Psoas muscle (tissue), 8 donors: ENCODE measurements around the gene NOX5. TPM values are rescaled to one million over a fixed set of nuclear protein-coding genes. Genes with fewer than 3 reads are reported as not detected.

Experiments used
- ATAC-seq, 4 donors: fragments of 200-7000 bp; cut with Tn5 transposase; one replicate each; pipeline ENCODE4 v1.9.1; 2020; ENCODE audit warnings: moderate library complexity in 3 of 4, mild to moderate bottlenecking in 2 of 4
- DNase-seq, 2 donors: peaks; one replicate each; pipeline ENCODE4 v3.0.0-alpha.2; 2020
- H3K27ac ChIP-seq: fragments of 200-600 bp; one replicate; pipeline ENCODE4 v1.8.0; 2022
- H3K27me3 ChIP-seq, 3 donors: fragments of 200-600 bp in 1 of 3; one replicate each; pipeline versions ENCODE4 v1.6.1 to v1.8.0; 2013 to 2022; ENCODE audit warnings: low read length in 2 of 3, mild to moderate bottlenecking in 2 of 3, moderate library complexity in 1 of 3; ENCODE audit not compliant: insufficient read depth in 3 of 3
- H3K36me3 ChIP-seq, 2 donors: fragments of 200-600 bp in 1 of 2; one replicate each; pipeline versions ENCODE4 v1.6.1 to v1.8.0; 2013 to 2022; ENCODE audit warnings: low read depth in 1 of 2, mild to moderate bottlenecking in 1 of 2, moderate library complexity in 1 of 2; ENCODE audit not compliant: insufficient read depth in 1 of 2
- H3K4me1 ChIP-seq: fragments of 200-600 bp; one replicate; pipeline ENCODE4 v1.8.0; 2022
- H3K4me3 ChIP-seq: fragments of 200-600 bp; one replicate; pipeline ENCODE4 v1.8.0; 2022; ENCODE audit warnings: mild to moderate bottlenecking
- H3K9me3 ChIP-seq: fragments of 200-600 bp; one replicate; pipeline ENCODE4 v1.8.0; 2022
- CTCF ChIP-seq: fragments of 200-600 bp; IDR thresholded peaks from one replicate; pipeline ENCODE4 v1.8.0; 2022; ENCODE audit warnings: antibody characterized with exemption
- WGBS, 3 donors: extraction: QIAGEN DNeasy Blood & Tissue Kit; methylation state at CpG; one replicate each; pipeline versions ENCODE4 v1.1.6 to v1.1.7; 2013; 5-methylcytosine and 5-hydroxymethylcytosine counted together
- intact Hi-C, 2 donors: fragments of 100-400 bp; cut with DNase I; formaldehyde crosslinking; loops; one replicate each; pipeline versions ENCODE4 v1.11.0 to v1.14.2; 2022
- polyA plus RNA-seq, 3 donors: library from polyadenylated mRNA; stranded (reverse); fragments of 200-250 nt; gene quantifications; one replicate each; pipeline ENCODE4 v1.2.3, GENCODE V29; 2013
- total RNA-seq, 4 donors: library from RNA; stranded (reverse); fragmentation: NEBNext Ultra II Directional in 2 of 4; extraction: Animal tissue kit (Norgen Biotek cat#: 25700) in 2 of 4; gene quantifications; one replicate each; pipeline versions ENCODE4 v1.2.1 to v1.2.4, GENCODE V29; 2021 to 2023
- donor health status: healthy with polysubstance abuse.
- donor health status: DM: no; HTN: no; CAD: no; lungs with moderate emphysema.
- donor health status: Bipolar disorder and iron deficiency.
- donor health status: healthy.
- donor health status: DM: yes; HTN: yes; CAD: no.
- donor health status: DM: no; HTN: no; CAD: no.
- donor health status: DM: no; HTN: no; CAD: no.
- donor health status: DM: yes; HTN: yes; CAD: no.

Gene NOX5
- total and polyA plus RNA-seq, 7 donors: 0.03 to 0.13 (median 0.04) TPM; not detected in 3

DNA sequence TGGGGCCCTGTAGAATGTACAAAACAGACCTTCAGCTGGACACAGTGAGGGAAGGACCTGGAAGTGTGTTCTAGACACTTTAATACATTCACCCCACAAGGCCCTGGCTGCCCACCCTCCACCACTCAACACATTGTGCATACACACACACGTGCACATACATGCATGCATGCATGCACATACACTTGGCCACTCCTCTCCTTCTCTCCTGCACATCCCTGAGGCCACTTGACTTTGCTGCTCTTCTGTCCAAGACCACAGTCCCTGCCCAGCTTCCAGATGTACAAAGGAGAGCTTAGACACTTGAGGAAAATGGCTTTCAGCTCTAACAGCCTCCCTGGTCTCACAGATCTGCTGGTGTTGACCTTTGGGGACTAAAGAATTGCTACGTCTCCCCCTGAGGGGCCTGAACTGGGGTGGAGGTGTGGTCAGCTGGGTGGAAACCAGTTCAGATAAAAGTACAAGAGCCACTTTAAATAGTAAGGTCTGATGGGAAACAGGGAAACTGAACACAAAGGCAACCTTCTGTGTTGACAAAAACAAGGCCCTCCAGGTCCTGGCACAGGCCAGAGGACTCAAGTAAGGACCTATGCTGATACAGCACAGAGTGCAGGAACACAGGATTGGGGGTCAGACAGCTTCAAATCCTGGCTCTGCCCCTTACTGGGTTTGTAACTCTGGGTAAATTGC lies 24.8 kb upstream of the NOX5 start:
- Histone ChIP-seq H3K4me3 (no peak overlapping the region), H3K27me3 (no peaks in the 10 kb centered on the region), H3K27ac (no peak overlapping the region), H3K36me3 (no peaks in the 10 kb centered on the region), H3K9me3 (no peaks in the 10 kb centered on the region), H3K4me1 (no peaks in the 10 kb centered on the region)
- no peak for ATAC-seq
- no peak for DNase-seq
- no peak for TF ChIP-seq CTCF
- intact Hi-C loops: no loop called here
- 86 to 92% (median 88%) methylated on average over 2 of the region's 2 CpGs for WGBS, 3 donors

GRCh38 chr15:68990231-68990991 lies 24.1 kb upstream of the NOX5 start:
- no peak for ATAC-seq
- Histone ChIP-seq H3K4me1 (no peaks in the 10 kb centered on the region), H3K27me3 (no peaks in the 10 kb centered on the region), H3K9me3 (no peaks in the 10 kb centered on the region), H3K36me3 (no peaks in the 10 kb centered on the region), H3K27ac (no peak overlapping the region), H3K4me3 (no peak overlapping the region)
- TF ChIP-seq CTCF: no peak
- intact Hi-C loops: no loop called here
- WGBS, 3 donors: 79 to 85% (median 80%) methylated on average over 7 of the region's 7 CpGs
- no peak for DNase-seq

DNA sequence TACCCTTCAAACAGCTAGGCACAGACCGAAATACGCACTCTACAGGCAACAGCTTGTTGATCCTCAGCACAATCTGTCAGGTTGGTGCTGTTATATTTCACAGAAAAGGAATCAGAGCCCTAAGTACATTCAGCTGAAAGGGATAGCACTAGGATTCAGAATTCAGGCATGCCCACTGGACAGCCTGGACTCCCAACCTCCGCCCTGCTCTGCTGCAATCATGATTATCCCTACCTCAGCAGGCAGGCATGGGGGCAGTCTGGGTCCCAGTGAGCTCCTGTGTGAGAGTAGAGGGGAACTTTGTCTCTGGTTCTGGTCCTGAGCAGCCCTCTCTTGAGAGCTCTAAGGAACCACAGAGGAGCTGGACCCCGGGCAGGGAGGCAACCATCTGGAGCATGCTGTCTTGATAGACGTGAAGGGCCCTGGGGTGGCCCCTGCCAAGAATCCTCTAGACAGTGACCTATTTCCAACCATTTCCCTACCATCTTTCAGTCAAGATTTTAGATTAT lies 23.4 kb upstream of the NOX5 start:
- Histone ChIP-seq H3K27ac (no peak overlapping the region), H3K36me3 (no peaks in the 10 kb centered on the region), H3K4me3 (no peak overlapping the region), H3K9me3 (no peaks in the 10 kb centered on the region), H3K4me1 (no peaks in the 10 kb centered on the region), H3K27me3 (no peaks in the 10 kb centered on the region)
- 80 to 86% (median 86%) methylated on average over 5 of the region's 5 CpGs for WGBS, 3 donors
- DNase-seq (no peak), ATAC-seq (no peak)
- intact Hi-C loops: no loop called here
- TF ChIP-seq CTCF: no peak

DNA sequence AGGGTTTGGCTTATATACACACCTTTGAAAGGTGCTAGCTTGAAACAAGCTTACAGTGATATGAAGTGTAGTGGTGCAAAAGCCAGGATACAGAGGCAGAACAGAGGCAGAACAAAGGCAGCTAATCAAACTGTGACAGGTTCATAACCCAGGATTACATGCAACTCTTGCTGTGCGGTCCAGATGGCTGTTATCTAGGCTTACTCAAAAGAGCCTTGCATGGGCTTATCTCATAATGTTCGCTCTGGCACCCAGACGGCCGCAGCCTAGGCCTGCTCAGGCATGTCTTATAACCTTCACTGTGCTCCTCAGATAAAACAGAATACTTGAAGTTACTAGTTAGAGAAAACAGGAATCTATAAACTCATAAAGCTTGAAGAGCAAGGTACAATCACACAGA lies 22.8 kb upstream of the NOX5 start:
- Histone ChIP-seq H3K4me1 (no peaks in the 10 kb centered on the region), H3K27me3 (no peaks in the 10 kb centered on the region), H3K9me3 (no peaks in the 10 kb centered on the region), H3K36me3 (no peaks in the 10 kb centered on the region), H3K4me3 (no peak overlapping the region), H3K27ac (no peak overlapping the region)
- no peak for DNase-seq
- no peak for TF ChIP-seq CTCF
- WGBS, 3 donors: 76 to 85% (median 84%) methylated on average over 4 of the region's 4 CpGs
- no peak for ATAC-seq
- intact Hi-C loops: no loop called here
